B cell (primary cell): ENCODE measurements around the gene ANTXR1.

ENCODE experiments used
- CTCF ChIP-seq: fragments of 200-600 bp; IDR thresholded peaks from one replicate; pipeline ENCODE4 v1.8.0; 2022; ENCODE audit warnings: antibody characterized with exemption, mild to moderate bottlenecking
- EZH2 ChIP-seq: IDR thresholded peaks from 2 replicates; pipeline ENCODE4 v1.6.1; 2012; ENCODE audit warnings: borderline replicate concordance, low read depth, mild to moderate bottlenecking, moderate library complexity, low read length; ENCODE audit not compliant: insufficient read depth, poor library complexity, severe bottlenecking

- TF ChIP-seq CTCF (no peak), EZH2 (no peak)
Observed at GRCh38 chr2:69138247-69138772, 125.3 kb downstream of the ANTXR1 start.
